ENCODE results near the gene ARHGEF28. TPM values are rescaled to one million over a fixed set of nuclear protein-coding genes. Genes with fewer than 3 reads are reported as not detected.

ARHGEF28 gene
- total and polyA plus RNA-seq, 2 of the 13 experiments (the other 11 are each of a cell fraction or from before 2014, with no cell fraction given) = 17.4 to 34.1 TPM

DNA sequence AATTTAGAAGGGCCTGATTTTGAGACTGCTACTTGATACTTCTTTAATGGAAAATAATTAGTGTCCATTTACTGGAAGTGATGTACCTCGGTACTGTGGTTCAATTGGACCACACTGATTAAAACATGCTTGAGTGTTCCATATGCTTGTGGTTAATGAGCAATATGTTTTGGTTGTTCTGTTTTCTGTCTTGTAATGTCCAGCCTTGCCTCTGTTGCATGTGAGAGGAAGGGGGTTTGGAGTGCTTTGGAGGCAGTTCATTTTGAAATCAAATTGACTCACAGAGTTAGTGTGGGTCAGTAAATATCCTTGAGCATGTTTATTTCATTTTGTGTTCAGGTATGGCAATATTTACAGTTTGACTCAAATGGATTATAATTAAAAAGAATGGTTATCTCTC is 334.4 kb downstream of the ARHGEF28 start (continued):
- TF ChIP-seq, protein P1, sequence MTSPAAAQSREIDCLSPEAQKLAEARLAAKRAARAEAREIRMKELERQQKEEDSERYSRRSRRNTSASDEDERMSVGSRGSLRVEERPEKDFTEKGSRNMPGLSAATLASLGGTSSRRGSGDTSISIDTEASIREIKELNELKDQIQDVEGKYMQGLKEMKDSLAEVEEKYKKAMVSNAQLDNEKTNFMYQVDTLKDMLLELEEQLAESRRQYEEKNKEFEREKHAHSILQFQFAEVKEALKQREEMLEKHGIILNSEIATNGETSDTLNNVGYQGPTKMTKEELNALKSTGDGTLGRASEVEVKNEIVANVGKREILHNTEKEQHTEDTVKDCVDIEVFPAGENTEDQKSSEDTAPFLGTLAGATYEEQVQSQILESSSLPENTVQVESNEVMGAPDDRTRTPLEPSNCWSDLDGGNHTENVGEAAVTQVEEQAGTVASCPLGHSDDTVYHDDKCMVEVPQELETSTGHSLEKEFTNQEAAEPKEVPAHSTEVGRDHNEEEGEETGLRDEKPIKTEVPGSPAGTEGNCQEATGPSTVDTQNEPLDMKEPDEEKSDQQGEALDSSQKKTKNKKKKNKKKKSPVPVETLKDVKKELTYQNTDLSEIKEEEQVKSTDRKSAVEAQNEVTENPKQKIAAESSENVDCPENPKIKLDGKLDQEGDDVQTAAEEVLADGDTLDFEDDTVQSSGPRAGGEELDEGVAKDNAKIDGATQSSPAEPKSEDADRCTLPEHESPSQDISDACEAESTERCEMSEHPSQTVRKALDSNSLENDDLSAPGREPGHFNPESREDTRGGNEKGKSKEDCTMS (CRISPR knock-in tag; conservative IDR thresholded peaks at IDR 0.05) = no peak
- TF ChIP-seq KLF12 (CRISPR knock-in tag; IDR thresholded peaks at IDR 0.05; ENCODE audit: borderline replicate concordance) = no peak
- TF ChIP-seq, protein P2, sequence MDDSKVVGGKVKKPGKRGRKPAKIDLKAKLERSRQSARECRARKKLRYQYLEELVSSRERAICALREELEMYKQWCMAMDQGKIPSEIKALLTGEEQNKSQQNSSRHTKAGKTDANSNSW (CRISPR knock-in tag; IDR thresholded peaks at IDR 0.05; ENCODE audit: borderline replicate concordance) = no peak
- TF ChIP-seq MEF2D (CRISPR knock-in tag; IDR thresholded peaks at IDR 0.05) = no peak
- no peak for TF ChIP-seq ZFP36L2 (CRISPR knock-in tag; IDR thresholded peaks at IDR 0.05)
- no peak for TF ChIP-seq ZNF138 (CRISPR knock-in tag; IDR thresholded peaks at IDR 0.05; ENCODE audit: low read depth)
- no peak for TF ChIP-seq RORA (CRISPR knock-in tag; IDR thresholded peaks at IDR 0.05)
- TF ChIP-seq ZNF33B (CRISPR knock-in tag; IDR thresholded peaks at IDR 0.05) = no peak
- TF ChIP-seq, protein P3, sequence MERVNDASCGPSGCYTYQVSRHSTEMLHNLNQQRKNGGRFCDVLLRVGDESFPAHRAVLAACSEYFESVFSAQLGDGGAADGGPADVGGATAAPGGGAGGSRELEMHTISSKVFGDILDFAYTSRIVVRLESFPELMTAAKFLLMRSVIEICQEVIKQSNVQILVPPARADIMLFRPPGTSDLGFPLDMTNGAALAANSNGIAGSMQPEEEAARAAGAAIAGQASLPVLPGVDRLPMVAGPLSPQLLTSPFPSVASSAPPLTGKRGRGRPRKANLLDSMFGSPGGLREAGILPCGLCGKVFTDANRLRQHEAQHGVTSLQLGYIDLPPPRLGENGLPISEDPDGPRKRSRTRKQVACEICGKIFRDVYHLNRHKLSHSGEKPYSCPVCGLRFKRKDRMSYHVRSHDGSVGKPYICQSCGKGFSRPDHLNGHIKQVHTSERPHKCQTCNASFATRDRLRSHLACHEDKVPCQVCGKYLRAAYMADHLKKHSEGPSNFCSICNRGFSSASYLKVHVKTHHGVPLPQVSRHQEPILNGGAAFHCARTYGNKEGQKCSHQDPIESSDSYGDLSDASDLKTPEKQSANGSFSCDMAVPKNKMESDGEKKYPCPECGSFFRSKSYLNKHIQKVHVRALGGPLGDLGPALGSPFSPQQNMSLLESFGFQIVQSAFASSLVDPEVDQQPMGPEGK (CRISPR knock-in tag; IDR thresholded peaks at IDR 0.05) = no peak
- no peak for TF ChIP-seq ZIK1 (CRISPR knock-in tag; IDR thresholded peaks at IDR 0.05; ENCODE audit: borderline replicate concordance, low read depth)
- TF ChIP-seq, protein P4, sequence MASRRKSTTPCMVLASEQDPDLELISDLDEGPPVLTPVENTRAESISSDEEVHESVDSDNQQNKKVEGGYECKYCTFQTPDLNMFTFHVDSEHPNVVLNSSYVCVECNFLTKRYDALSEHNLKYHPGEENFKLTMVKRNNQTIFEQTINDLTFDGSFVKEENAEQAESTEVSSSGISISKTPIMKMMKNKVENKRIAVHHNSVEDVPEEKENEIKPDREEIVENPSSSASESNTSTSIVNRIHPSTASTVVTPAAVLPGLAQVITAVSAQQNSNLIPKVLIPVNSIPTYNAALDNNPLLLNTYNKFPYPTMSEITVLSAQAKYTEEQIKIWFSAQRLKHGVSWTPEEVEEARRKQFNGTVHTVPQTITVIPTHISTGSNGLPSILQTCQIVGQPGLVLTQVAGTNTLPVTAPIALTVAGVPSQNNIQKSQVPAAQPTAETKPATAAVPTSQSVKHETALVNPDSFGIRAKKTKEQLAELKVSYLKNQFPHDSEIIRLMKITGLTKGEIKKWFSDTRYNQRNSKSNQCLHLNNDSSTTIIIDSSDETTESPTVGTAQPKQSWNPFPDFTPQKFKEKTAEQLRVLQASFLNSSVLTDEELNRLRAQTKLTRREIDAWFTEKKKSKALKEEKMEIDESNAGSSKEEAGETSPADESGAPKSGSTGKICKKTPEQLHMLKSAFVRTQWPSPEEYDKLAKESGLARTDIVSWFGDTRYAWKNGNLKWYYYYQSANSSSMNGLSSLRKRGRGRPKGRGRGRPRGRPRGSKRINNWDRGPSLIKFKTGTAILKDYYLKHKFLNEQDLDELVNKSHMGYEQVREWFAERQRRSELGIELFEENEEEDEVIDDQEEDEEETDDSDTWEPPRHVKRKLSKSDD (CRISPR knock-in tag; IDR thresholded peaks at IDR 0.05; ENCODE audit: low read depth) = no peak
- TF ChIP-seq, protein P5, sequence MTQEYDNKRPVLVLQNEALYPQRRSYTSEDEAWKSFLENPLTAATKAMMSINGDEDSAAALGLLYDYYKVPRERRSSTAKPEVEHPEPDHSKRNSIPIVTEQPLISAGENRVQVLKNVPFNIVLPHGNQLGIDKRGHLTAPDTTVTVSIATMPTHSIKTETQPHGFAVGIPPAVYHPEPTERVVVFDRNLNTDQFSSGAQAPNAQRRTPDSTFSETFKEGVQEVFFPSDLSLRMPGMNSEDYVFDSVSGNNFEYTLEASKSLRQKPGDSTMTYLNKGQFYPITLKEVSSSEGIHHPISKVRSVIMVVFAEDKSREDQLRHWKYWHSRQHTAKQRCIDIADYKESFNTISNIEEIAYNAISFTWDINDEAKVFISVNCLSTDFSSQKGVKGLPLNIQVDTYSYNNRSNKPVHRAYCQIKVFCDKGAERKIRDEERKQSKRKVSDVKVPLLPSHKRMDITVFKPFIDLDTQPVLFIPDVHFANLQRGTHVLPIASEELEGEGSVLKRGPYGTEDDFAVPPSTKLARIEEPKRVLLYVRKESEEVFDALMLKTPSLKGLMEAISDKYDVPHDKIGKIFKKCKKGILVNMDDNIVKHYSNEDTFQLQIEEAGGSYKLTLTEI (CRISPR knock-in tag; conservative IDR thresholded peaks at IDR 0.05) = no peak
